Pancreas (tissue), 10 donors: ENCODE measurements around the gene LRRC61. TPM values are rescaled to one million over a fixed set of nuclear protein-coding genes. Genes with fewer than 3 reads are reported as not detected.

ENCODE experiments used
- ATAC-seq, 4 donors: fragments of 200-7000 bp; cut with Tn5 transposase; one replicate each; pipeline versions ENCODE4 v1.8.0 to v1.9.1; 2020; ENCODE audit warnings: mild to moderate bottlenecking in 4 of 4, moderate library complexity in 4 of 4
- DNase-seq, 6 donors: peaks; one replicate each; pipeline ENCODE4 v3.0.0-alpha.2; 2020
- FAIRE-seq: peaks from 2 replicates; lab custom pipeline; 2012; peaks lifted over from hg19 to GRCh38; lab: Jason Lieb, UNC
- H3K27ac ChIP-seq, 4 donors: fragments of 200-600 bp; sonication (generic); 1 replicate in 3 of 4; 2 replicates in 1 of 4; pipeline versions ENCODE4 v1.5.0 to v1.8.0; 2020
- H3K27me3 ChIP-seq, 4 donors: fragments of 200-600 bp; one replicate each; pipeline ENCODE4 v1.8.0; 2021
- H3K36me3 ChIP-seq, 3 donors: fragments of 200-600 bp; sonication (generic) in 1 of 3; one replicate each; pipeline versions ENCODE4 v1.5.0 to v1.8.0; 2020 to 2021
- H3K4me1 ChIP-seq, 3 donors: fragments of 200-600 bp; one replicate each; pipeline ENCODE4 v1.8.0; 2021
- H3K4me3 ChIP-seq, 4 donors: fragments of 200-600 bp; sonication (generic) in 2 of 4; one replicate each; pipeline versions ENCODE4 v1.5.0 to v1.8.0; 2020 to 2021
- H3K9me3 ChIP-seq, 4 donors: fragments of 200-600 bp; one replicate each; pipeline ENCODE4 v1.8.0; 2021
- WGBS, 2 donors: extraction: QIAGEN DNeasy Blood & Tissue Kit; methylation state at CpG; one replicate each; pipeline ENCODE4 v1.1.7; 2013; 5-methylcytosine and 5-hydroxymethylcytosine counted together
- intact Hi-C, 3 donors: fragments of 100-400 bp; cut with DNase I; formaldehyde crosslinking; loops; one replicate each; pipeline versions ENCODE4 v1.11.1 to v1.14.2; 2022
- polyA plus RNA-seq, 2 donors: library from polyadenylated mRNA; stranded (reverse); fragments of 200-250 nt; gene quantifications; one replicate each; pipeline ENCODE4 v1.2.3, GENCODE V29; 2013
- total RNA-seq, 6 donors: library from RNA; stranded (reverse); fragmentation: NEBNext Ultra II Directional in 4 of 6; extraction: Animal tissue kit (Norgen Biotek cat#: 25700) in 4 of 6; gene quantifications; one replicate each; pipeline versions ENCODE4 v1.2.1 to v1.2.4, GENCODE V29; 2021 to 2023
- TF ChIP-seq, protein P1 (sequence below), 4 donors: fragments of 200-600 bp; sonication (generic) in 3 of 4; IDR thresholded peaks; one replicate each; pipeline versions ENCODE4 v1.5.0 to v1.8.0; 2021; ENCODE audit warnings: antibody characterized with exemption in 4 of 4
- donor health status: healthy with polysubstance abuse.
- donor health status: DM: no; HTN: no; CAD: no; lungs with moderate emphysema.
- donor health status: DM: no; HTN: no; CAD: no.
- donor health status: control.
- donor health status: control.
- donor health status: Bipolar disorder and iron deficiency.
- donor health status: DM: yes; HTN: yes; CAD: no.
- donor health status: DM: no; HTN: no; CAD: no.
- donor health status: DM: no; HTN: no; CAD: no.
- donor health status: DM: yes; HTN: yes; CAD: no.

The LRRC61 gene
- total and polyA plus RNA-seq, 8 donors: 7.1 to 11.2 (median 8.8) TPM

DNA sequence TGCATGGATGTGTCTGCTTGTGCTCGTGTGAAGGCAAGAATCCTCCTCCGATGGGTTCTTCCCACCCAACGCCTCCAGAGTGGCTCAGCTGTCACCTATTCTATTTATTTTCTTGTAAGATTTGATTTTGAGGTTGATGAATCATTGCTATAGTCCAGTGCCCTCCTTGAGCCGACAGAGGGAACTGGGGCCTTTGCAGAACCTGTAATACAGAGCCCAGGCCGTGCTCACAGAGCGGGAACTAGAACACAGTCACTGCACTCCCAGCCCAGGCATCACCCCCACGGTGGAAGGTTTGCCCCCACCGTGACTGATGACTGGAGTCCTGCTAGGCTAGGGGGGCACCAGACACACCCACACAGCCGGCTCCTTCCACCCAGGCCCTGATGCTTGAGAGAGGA lies 16.3 kb downstream of the LRRC61 start:
- WGBS, 2 donors: 23 to 32% methylated on average over 9 of the region's 9 CpGs
- peak overlapping the region; percentile 60 to 89 (median 78) for H3K27ac ChIP-seq
- TF ChIP-seq, protein P1, sequence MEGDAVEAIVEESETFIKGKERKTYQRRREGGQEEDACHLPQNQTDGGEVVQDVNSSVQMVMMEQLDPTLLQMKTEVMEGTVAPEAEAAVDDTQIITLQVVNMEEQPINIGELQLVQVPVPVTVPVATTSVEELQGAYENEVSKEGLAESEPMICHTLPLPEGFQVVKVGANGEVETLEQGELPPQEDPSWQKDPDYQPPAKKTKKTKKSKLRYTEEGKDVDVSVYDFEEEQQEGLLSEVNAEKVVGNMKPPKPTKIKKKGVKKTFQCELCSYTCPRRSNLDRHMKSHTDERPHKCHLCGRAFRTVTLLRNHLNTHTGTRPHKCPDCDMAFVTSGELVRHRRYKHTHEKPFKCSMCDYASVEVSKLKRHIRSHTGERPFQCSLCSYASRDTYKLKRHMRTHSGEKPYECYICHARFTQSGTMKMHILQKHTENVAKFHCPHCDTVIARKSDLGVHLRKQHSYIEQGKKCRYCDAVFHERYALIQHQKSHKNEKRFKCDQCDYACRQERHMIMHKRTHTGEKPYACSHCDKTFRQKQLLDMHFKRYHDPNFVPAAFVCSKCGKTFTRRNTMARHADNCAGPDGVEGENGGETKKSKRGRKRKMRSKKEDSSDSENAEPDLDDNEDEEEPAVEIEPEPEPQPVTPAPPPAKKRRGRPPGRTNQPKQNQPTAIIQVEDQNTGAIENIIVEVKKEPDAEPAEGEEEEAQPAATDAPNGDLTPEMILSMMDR (IDR thresholded peaks at IDR 0.05): no peak
- no peaks in the 10 kb centered on the region for H3K9me3 ChIP-seq
- no peaks in the 10 kb centered on the region for H3K27me3 ChIP-seq
- intact Hi-C loops: no loop called here
- DNase-seq (no peak), FAIRE-seq (no peak), ATAC-seq (no peak)
- H3K36me3 ChIP-seq: no peaks in the 10 kb centered on the region
- H3K4me1 ChIP-seq: peaks cover 33 to 40% (median 35%) of the 10 kb centered on the region in 3 donors
- H3K4me3 ChIP-seq: peak overlapping the region in 2 of 4 donors; percentile 60 to 74

DNA sequence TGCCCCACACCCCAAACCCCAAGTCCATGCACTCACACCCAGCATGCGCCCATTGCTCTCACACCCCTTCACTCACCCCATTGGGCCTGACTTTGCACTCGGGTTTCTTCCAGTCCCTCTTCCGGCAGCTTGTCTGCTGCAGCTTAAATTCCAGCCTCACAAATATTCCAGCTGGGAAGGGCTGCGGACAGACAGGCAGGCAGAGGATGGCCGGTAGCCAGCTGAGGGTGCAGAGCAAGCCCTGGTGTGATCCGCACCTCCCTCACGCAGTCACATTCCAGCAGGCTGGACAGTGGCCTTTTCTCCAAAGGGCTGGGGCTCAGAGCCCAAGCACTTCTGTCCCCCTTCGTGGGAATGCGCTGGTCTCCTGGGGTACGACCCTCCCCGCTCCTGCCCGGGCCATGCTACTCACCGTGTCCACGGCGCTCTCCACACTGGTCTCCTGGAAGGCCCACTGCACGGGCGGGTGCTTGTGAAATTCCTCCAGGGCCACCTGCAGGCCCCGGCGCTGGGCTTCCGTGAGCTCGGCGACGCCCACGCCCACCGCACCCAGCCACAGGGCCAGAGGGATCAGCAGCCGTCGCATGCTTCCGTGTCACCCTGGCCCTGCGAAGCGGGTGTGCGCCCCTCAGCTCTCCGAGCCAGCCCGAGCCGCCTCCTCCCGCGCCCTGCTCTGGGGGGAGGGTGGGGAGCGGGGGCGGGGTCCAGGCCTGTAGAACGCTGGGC lies 17.0 kb downstream of the LRRC61 start:
- H3K36me3 ChIP-seq: no peaks in the 10 kb centered on the region
- H3K9me3 ChIP-seq: no peaks in the 10 kb centered on the region
- intact Hi-C loops: no loop called here
- DNase-seq: peak; percentile 60 to 82 (median 74)
- TF ChIP-seq, protein P1 (IDR thresholded peaks at IDR 0.05): no peak
- WGBS, 2 donors: 8 to 9% methylated on average over 38 to 39 of the region's 39 CpGs
- peak overlapping the region; percentile 60 to 89 (median 78) for H3K27ac ChIP-seq
- H3K27me3 ChIP-seq: no peaks in the 10 kb centered on the region
- peak; percentile 14 to 43 (median 38) for ATAC-seq
- peaks cover 27 to 40% (median 30%) of the 10 kb centered on the region in 3 donors for H3K4me1 ChIP-seq
- H3K4me3 ChIP-seq: peak overlapping the region; percentile 34 to 74 (median 52)
- FAIRE-seq: no peak

DNA sequence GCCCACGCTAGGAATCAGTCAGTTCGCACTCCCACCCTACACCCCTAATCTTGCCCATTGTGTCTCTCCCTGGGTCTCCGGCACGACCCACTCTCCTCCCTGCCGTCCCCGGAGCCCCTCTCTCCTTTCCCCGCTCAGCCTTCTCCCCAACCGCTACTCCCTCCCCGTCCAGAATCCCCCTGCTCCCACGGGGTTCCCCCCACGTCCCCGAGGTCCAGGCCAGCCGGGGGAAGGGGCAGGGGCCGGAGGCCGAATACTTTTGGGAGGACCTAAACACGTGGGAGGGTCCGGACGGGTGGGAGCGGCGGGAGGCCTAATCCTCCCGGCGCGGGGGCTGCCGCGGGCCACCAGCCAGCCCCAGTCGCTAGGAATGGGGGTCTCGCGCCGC lies 17.7 kb downstream of the LRRC61 start:
- Histone ChIP-seq H3K4me3 (peak overlapping the region; percentile 34 to 74 (median 52)), H3K27ac (peak overlapping the region; percentile 60 to 89 (median 78)), H3K27me3 (no peaks in the 10 kb centered on the region), H3K9me3 (no peaks in the 10 kb centered on the region), H3K36me3 (no peaks in the 10 kb centered on the region), H3K4me1 (peaks cover 20 to 33% (median 23%) of the 10 kb centered on the region in 3 donors)
- FAIRE-seq (no peak), ATAC-seq (no peak), DNase-seq (peak in 2 of 6 donors; percentile 61 to 71)
- TF ChIP-seq, protein P1 (IDR thresholded peaks at IDR 0.05): no peak
- intact Hi-C loops: no loop called here
- 19 to 21% methylated on average over 26 to 29 of the region's 29 CpGs for WGBS, 2 donors

DNA sequence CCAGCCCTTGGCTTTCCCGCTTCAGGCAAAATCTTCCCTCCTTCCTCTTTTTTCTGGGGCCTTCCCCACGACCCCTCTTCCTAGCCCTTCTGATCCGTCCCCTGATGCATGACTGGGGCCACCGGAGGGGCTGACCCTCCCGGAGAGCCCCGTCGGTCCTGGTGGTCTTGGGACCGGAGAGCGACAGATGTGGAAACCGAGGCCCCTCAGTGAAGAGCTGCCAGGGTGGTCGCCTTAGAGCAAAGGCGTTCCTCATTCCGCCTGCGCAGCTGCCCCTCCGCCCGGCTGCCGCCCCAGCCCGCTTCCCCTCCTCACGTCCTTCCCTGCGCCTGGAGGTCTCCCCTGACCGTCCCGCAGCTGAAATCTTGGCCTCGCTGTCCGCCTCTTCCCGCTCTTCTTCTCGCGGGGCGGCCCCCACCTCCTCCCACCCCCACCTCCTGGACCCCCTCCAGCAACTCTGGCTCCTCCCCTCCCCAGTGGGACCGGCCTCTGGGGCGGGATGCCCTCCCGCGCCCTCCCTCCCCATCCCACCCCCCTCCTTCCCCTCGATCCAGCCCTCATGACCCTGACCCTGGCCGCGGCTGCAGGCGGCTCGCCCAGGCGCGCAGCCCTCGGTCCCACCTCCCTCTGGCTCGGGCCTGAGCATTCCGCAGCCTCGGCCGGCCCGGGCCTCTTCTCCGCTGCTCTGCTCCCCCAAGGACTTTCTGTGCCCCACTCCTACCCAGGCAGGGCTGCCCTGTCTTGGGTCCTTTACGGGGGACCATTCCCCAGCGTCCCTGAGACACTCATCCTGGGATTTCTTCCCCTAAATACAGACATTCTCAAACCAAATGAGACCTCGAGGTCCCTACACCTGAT lies 18.3 kb downstream of the LRRC61 start, which contains the start of gene RARRES2:
Gene RARRES2, minus strand, starts transcription at position 367 of the 858 bp plus-strand sequence. CDS start 1,020 bp downstream, outside the sequence.
- TF ChIP-seq, protein P1 (IDR thresholded peaks at IDR 0.05): no peak
- intact Hi-C loops: no loop called here
- no peaks in the 10 kb centered on the region for H3K9me3 ChIP-seq
- H3K36me3 ChIP-seq: no peaks in the 10 kb centered on the region
- DNase-seq (peak; percentile 53 to 83 (median 78)), FAIRE-seq (no peak), ATAC-seq (peak; percentile 22 to 53 (median 46))
- peaks cover 14 to 27% (median 17%) of the 10 kb centered on the region in 3 donors for H3K4me1 ChIP-seq
- no peaks in the 10 kb centered on the region for H3K27me3 ChIP-seq
- WGBS, 2 donors: 16% methylated on average over 34 to 49 of the region's 49 CpGs
- H3K27ac ChIP-seq: peak within 1 kb of the TSS; percentile 60 to 89 (median 78)
- peak within 1 kb of the TSS; percentile 34 to 74 (median 52) for H3K4me3 ChIP-seq
